CD14-positive monocyte (primary cell): ENCODE measurements around the gene PDIA5. TPM values are rescaled to one million over a fixed set of nuclear protein-coding genes. Genes with fewer than 3 reads are reported as not detected.

Experiments used
- DNase-seq, 3 donors: peaks; one replicate each; pipeline ENCODE4 v3.0.0-alpha.2; 2011 to 2022
- H2AFZ ChIP-seq: 2 replicates; pipeline ENCODE4 v1.6.0; 2012; ENCODE audit warnings: mild to moderate bottlenecking, low read depth, low read length, inconsistent platforms; ENCODE audit not compliant: insufficient read depth, poor library complexity, severe bottlenecking
- H3K27ac ChIP-seq, 2 donors: 1 replicate in 1 of 2; 2 replicates in 1 of 2; pipeline ENCODE4 v1.5.1; 2012 to 2013; ENCODE audit warnings: low read length in 2 of 2, control low read depth in 1 of 2, inconsistent platforms in 1 of 2, low read depth in 1 of 2, mild to moderate bottlenecking in 1 of 2
- H3K27me3 ChIP-seq, 2 donors: one replicate each; pipeline versions ENCODE4 v1.6.0 to v1.6.1; 2011 to 2013; ENCODE audit warnings: low read length in 2 of 2; ENCODE audit not compliant: control insufficient read depth in 2 of 2, insufficient read depth in 2 of 2
- H3K36me3 ChIP-seq, 2 donors: replicated peaks in 1 of 2; 1 replicate in 1 of 2; 2 replicates in 1 of 2; pipeline versions ENCODE4 v1.5.1 to v1.6.1; 2012 to 2013; ENCODE audit warnings: low read length in 2 of 2, control low read depth in 1 of 2, inconsistent platforms in 1 of 2, mild to moderate bottlenecking in 1 of 2; ENCODE audit not compliant: insufficient read depth in 2 of 2, control insufficient read depth in 1 of 2
- H3K4me1 ChIP-seq, 2 donors: 1 replicate in 1 of 2; 2 replicates in 1 of 2; pipeline versions ENCODE4 v1.5.1 to v1.6.1; 2012 to 2013; ENCODE audit warnings: low read length in 2 of 2, control low read depth in 1 of 2, inconsistent platforms in 1 of 2, mild to moderate bottlenecking in 1 of 2, moderate library complexity in 1 of 2; ENCODE audit not compliant: insufficient read depth in 2 of 2, control insufficient read depth in 1 of 2
- H3K4me2 ChIP-seq: replicated peaks from 2 replicates; pipeline ENCODE3; 2012; ENCODE audit warnings: low read length, moderate library complexity, mild to moderate bottlenecking; ENCODE audit not compliant: poor library complexity, severe bottlenecking; ENCODE audit errors: extremely low read depth
- H3K4me3 ChIP-seq, 3 experiments: fragments of 200-600 bp in 1 of 3; sonication (generic) in 1 of 3; replicated peaks in 1 of 3; 1 replicate in 2 of 3; 2 replicates in 1 of 3; pipeline ENCODE4 v1.5.1; 2011 to 2013; ENCODE audit warnings: low read length in 3 of 3, mild to moderate bottlenecking in 3 of 3, control low read depth in 2 of 3, low read depth in 2 of 3, inconsistent platforms in 1 of 3, moderate library complexity in 1 of 3
- H3K79me2 ChIP-seq: 2 replicates; pipeline ENCODE4 v1.6.0; 2012; ENCODE audit warnings: mild to moderate bottlenecking, control low read depth, inconsistent platforms, low read length, moderate library complexity; ENCODE audit not compliant: insufficient read depth
- H3K9ac ChIP-seq: 2 replicates; pipeline ENCODE4 v1.6.0; 2017; ENCODE audit warnings: low read length, mild to moderate bottlenecking; ENCODE audit not compliant: insufficient read depth, poor library complexity, severe bottlenecking
- H3K9me3 ChIP-seq, 2 donors: replicated peaks in 1 of 2; 1 replicate in 1 of 2; 2 replicates in 1 of 2; pipeline versions ENCODE4 v1.5.1 to v1.6.1; 2012 to 2013; ENCODE audit warnings: low read length in 2 of 2, control low read depth in 1 of 2; ENCODE audit not compliant: control insufficient read depth in 1 of 2, insufficient read depth in 1 of 2
- H4K20me1 ChIP-seq: 2 replicates; pipeline ENCODE4 v1.6.0; 2012; ENCODE audit warnings: mild to moderate bottlenecking, low read length, control low read depth, moderate library complexity; ENCODE audit not compliant: insufficient read depth
- H3K27ac Mint-ChIP-seq, 7 donors: one replicate each; pipeline ENCODE4 v1.8.0; 2020; ENCODE audit warnings: mild to moderate bottlenecking in 7 of 7, mixed read lengths in 7 of 7, moderate library complexity in 6 of 7, inconsistent platforms in 2 of 7
- H3K27me3 Mint-ChIP-seq, 3 donors: one replicate each; pipeline ENCODE4 v1.8.0; 2021 to 2022; ENCODE audit warnings: low read depth in 3 of 3, mild to moderate bottlenecking in 3 of 3, mixed read lengths in 3 of 3, moderate library complexity in 3 of 3, inconsistent platforms in 1 of 3
- H3K36me3 Mint-ChIP-seq, 2 donors: one replicate each; pipeline ENCODE4 v1.8.0; 2020; ENCODE audit warnings: mixed read lengths in 2 of 2, inconsistent platforms in 1 of 2, mild to moderate bottlenecking in 1 of 2
- H3K4me1 Mint-ChIP-seq: one replicate; pipeline ENCODE4 v1.8.0; 2020; ENCODE audit warnings: mild to moderate bottlenecking, mixed read lengths
- H3K4me3 Mint-ChIP-seq, 2 donors: one replicate each; pipeline ENCODE4 v1.8.0; 2020; ENCODE audit warnings: mild to moderate bottlenecking in 2 of 2, mixed read lengths in 2 of 2, moderate library complexity in 1 of 2
- H3K9me3 Mint-ChIP-seq, 7 donors: one replicate each; pipeline ENCODE4 v1.8.0; 2020 to 2022; ENCODE audit warnings: mixed read lengths in 7 of 7, mild to moderate bottlenecking in 6 of 7, moderate library complexity in 6 of 7, inconsistent platforms in 2 of 7
- WGBS: methylation state at CpG from one replicate; pipeline ENCODE4 v1.1.5; 2013; ENCODE audit warnings: missing lambda C conversion rate; ENCODE audit not compliant: insufficient coverage; 5-methylcytosine and 5-hydroxymethylcytosine counted together
- intact Hi-C, 2 donors: fragments of 100-400 bp; cut with micrococcal nuclease; formaldehyde crosslinking; loops; one replicate each; pipeline versions ENCODE4 v1.15.0 to v1.15.1; 2023
- polyA plus RNA-seq, 3 donors: library from polyadenylated mRNA; depleted of rRNA in 1 of 3; unstranded in 2 of 3; stranded (reverse) in 1 of 3; fragments of 300-500 nt in 2 of 3; fragments of >200 nt in 1 of 3; fragmentation: Illumina TruSeq in 2 of 3; gene quantifications; 1 replicate in 2 of 3; 2 replicates in 1 of 3; pipeline ENCODE4 v1.2.3, GENCODE V29; 2012 to 2021
- TF ChIP-seq, protein P1 (sequence below): fragments of 200-600 bp; IDR thresholded peaks from one replicate; pipeline ENCODE4 v1.8.0; 2022; ENCODE audit warnings: antibody characterized with exemption, mild to moderate bottlenecking

Gene PDIA5
- polyA plus RNA-seq, 3 donors, result 7.1 to 10.0 (median 9.2) TPM

DNA sequence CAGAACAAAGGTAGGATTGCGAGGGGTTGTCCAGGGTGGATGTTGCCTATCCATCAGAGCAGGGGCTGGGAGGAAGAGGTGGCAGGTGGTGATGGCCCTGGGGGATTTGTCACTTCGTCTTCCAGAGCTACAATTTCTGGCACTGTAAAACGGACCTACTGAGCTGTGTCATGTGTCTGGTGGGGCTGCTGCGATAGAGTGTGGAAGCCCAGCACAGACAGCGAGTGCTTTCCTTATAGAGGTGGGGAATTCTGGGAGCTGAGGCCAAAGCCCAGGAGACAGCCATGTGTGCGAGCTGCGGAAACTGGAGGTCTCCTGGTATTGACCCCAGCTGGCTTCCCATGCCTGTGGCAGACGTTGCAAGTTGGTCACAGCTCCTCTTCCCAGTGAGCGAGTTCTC lies 73.7 kb downstream of the PDIA5 start:
- intact Hi-C loops, result no loop called here
- Mint-ChIP-seq H3K27me3 (no peaks in the 10 kb centered on the region), H3K27ac (no peak overlapping the region), H3K4me1 (no peaks in the 10 kb centered on the region), H3K4me3 (no peak overlapping the region), H3K9me3 (no peaks in the 10 kb centered on the region), H3K36me3 (peaks cover 34 to 54% of the 10 kb centered on the region in 2 donors)
- Histone ChIP-seq H3K4me3 (no peak overlapping the region), H3K9ac (no peak overlapping the region), H3K27ac (no peak overlapping the region), H3K9me3 (no peaks in the 10 kb centered on the region), H3K4me1 (no peaks in the 10 kb centered on the region), H3K79me2 (no peaks in the 10 kb centered on the region), H2AFZ (no peak overlapping the region), H3K36me3 (peaks cover 11 to 39% of the 10 kb centered on the region in 2 donors), H3K4me2 (no peak overlapping the region), H3K27me3 (no peaks in the 10 kb centered on the region), H4K20me1 (no peaks in the 10 kb centered on the region)
- over 99% methylated on average over 8 of the region's 9 CpGs for WGBS
- TF ChIP-seq, protein P1, sequence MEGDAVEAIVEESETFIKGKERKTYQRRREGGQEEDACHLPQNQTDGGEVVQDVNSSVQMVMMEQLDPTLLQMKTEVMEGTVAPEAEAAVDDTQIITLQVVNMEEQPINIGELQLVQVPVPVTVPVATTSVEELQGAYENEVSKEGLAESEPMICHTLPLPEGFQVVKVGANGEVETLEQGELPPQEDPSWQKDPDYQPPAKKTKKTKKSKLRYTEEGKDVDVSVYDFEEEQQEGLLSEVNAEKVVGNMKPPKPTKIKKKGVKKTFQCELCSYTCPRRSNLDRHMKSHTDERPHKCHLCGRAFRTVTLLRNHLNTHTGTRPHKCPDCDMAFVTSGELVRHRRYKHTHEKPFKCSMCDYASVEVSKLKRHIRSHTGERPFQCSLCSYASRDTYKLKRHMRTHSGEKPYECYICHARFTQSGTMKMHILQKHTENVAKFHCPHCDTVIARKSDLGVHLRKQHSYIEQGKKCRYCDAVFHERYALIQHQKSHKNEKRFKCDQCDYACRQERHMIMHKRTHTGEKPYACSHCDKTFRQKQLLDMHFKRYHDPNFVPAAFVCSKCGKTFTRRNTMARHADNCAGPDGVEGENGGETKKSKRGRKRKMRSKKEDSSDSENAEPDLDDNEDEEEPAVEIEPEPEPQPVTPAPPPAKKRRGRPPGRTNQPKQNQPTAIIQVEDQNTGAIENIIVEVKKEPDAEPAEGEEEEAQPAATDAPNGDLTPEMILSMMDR, result no peak
- DNase-seq, result no peak

DNA sequence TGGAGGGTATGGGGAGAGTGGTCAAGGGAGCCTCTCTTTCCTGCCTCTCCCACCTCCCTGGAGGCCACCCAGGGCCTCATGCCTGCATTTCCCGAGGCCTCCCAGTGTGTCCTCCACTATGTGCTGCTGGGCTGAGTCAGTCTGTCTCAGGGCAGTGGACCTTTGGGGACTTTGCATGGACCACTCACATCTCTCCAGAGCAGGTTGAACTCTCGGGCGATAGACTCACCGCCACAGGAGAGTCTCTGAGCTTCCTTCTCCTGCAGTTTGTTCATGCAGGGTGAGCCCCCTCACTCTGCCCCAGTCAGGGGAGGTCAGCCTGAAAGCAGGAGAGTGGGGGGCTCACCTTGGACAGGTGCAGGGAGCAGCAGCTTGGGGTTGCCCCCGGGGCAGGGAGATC lies 74.5 kb downstream of the PDIA5 start:
- Mint-ChIP-seq H3K27me3 (no peaks in the 10 kb centered on the region), H3K4me1 (no peaks in the 10 kb centered on the region), H3K9me3 (no peaks in the 10 kb centered on the region), H3K27ac (peak overlapping the region in 2 of 7 donors; percentile 10 to 51), H3K4me3 (no peak overlapping the region), H3K36me3 (peaks cover 41 to 56% of the 10 kb centered on the region in 2 donors)
- H3K79me2 ChIP-seq, result no peaks in the 10 kb centered on the region
- H3K4me1 ChIP-seq, result no peaks in the 10 kb centered on the region
- TF ChIP-seq, protein P1, result no peak
- H3K27ac ChIP-seq, result no peak overlapping the region
- H2AFZ ChIP-seq, result no peak overlapping the region
- H3K27me3 ChIP-seq, result no peaks in the 10 kb centered on the region
- H4K20me1 ChIP-seq, result no peaks in the 10 kb centered on the region
- intact Hi-C loops, result no loop called here
- no peak for DNase-seq
- no peaks in the 10 kb centered on the region for H3K9me3 ChIP-seq
- 92% methylated on average over 4 of the region's 5 CpGs for WGBS
- H3K9ac ChIP-seq, result no peak overlapping the region
- H3K36me3 ChIP-seq, result peaks cover 15 to 46% of the 10 kb centered on the region in 2 donors
- H3K4me3 ChIP-seq, result no peak overlapping the region
- no peak overlapping the region for H3K4me2 ChIP-seq
